Mammary epithelial cell (primary cell): ENCODE data around the gene RLN3.

Experiments
- EZH2 ChIP-seq: IDR thresholded peaks from 2 replicates; pipeline ENCODE4 v1.6.1; 2012; ENCODE audit warnings: low read length, inconsistent platforms, borderline replicate concordance
- TF ChIP-seq, protein P1 (sequence below), 2 donors: IDR thresholded peaks in 1 of 2; conservative IDR thresholded peaks in 1 of 2; 2 replicates each; pipeline ENCODE4 v1.5.1; 2011 to 2012; ENCODE audit warnings: inconsistent platforms in 2 of 2, low read length in 2 of 2, mild to moderate bottlenecking in 2 of 2, control low read depth in 1 of 2, low read depth in 1 of 2; ENCODE audit not compliant: insufficient read depth in 1 of 2; ENCODE audit errors: extremely low read depth in 1 of 2

DNA sequence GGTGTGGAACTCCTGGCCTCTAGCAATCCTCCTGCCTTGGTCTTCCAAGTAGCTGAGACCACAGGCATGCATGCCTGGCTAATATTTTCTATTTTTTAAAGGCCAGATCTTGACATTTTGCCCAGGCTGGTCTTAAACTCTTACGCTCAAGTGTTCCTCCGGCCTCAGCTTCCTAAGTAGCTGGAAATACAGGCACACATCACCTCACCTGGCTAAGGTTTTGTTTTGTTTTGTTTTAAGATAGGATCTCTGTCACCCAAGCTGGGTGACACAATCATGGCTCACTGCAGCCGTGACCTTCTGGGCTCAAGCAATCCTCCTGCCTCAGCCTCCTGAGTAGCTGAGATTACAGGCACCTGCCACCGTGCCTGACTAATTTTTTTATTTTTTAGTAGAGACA lies 5.5 kb upstream of the RLN3 start:
- TF ChIP-seq, protein P1, sequence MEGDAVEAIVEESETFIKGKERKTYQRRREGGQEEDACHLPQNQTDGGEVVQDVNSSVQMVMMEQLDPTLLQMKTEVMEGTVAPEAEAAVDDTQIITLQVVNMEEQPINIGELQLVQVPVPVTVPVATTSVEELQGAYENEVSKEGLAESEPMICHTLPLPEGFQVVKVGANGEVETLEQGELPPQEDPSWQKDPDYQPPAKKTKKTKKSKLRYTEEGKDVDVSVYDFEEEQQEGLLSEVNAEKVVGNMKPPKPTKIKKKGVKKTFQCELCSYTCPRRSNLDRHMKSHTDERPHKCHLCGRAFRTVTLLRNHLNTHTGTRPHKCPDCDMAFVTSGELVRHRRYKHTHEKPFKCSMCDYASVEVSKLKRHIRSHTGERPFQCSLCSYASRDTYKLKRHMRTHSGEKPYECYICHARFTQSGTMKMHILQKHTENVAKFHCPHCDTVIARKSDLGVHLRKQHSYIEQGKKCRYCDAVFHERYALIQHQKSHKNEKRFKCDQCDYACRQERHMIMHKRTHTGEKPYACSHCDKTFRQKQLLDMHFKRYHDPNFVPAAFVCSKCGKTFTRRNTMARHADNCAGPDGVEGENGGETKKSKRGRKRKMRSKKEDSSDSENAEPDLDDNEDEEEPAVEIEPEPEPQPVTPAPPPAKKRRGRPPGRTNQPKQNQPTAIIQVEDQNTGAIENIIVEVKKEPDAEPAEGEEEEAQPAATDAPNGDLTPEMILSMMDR (conservative IDR thresholded peaks at IDR 0.05 in 1 of 2, IDR thresholded peaks at IDR 0.05 in 1 of 2; ENCODE audit: extremely low read depth in 1 of 2, insufficient read depth in 1 of 2, low read depth in 1 of 2, low read length in 2 of 2) = no peak
- no peak for TF ChIP-seq EZH2
